H1 (cell line): ENCODE measurements around the gene CTDP1. TPM values are rescaled to one million over a fixed set of nuclear protein-coding genes. Genes with fewer than 3 reads are reported as not detected.

Experiments
- CBX8 ChIP-seq: fragments of 300-800, 300-1000 bp; sonication (generic); IDR thresholded peaks from 2 replicates; pipeline ENCODE4 v1.7.1; 2016; ENCODE audit warnings: low read depth, low read length, borderline replicate concordance
- EGR1 ChIP-seq: IDR thresholded peaks from 2 replicates; pipeline ENCODE4 v1.6.1; 2011; ENCODE audit warnings: low read depth, low read length, borderline replicate concordance
- KDM4A ChIP-seq: IDR thresholded peaks from one replicate; pipeline ENCODE4 v1.7.1; 2012; ENCODE audit warnings: low read depth, mild to moderate bottlenecking, moderate library complexity, low read length, inconsistent platforms; ENCODE audit not compliant: severe bottlenecking
- polyA plus RNA-seq, 7 experiments: library from polyadenylated mRNA; depleted of rRNA in 3 of 7; stranded (reverse) in 5 of 7; unstranded in 2 of 7; fragments of >200 nt in 5 of 7; fragments of 200-250 nt in 2 of 7; gene quantifications; 1 replicate in 5 of 7; 2 replicates in 1 of 7; 4 replicates in 1 of 7; pipeline versions ENCODE4 v1.2.1 to v1.2.3, GENCODE V29; 2011 to 2013; ENCODE audit warnings: missing spikeins in 2 of 7, mixed read lengths in 2 of 7
- total RNA-seq: library from RNA; stranded (reverse); fragmentation: NEBNext Ultra II Directional; extraction: Animal tissue kit (Norgen Biotek cat#: 25700); gene quantifications from 2 replicates; pipeline ENCODE4 v1.2.1, GENCODE V29; 2021

The CTDP1 gene
- total and polyA plus RNA-seq, 2 of the 8 experiments (the other 6 are each of a cell fraction or from before 2014, with no cell fraction given): 16.6 to 37.0 TPM

- TF ChIP-seq CBX8 (no peak), KDM4A (no peak), EGR1 (no peak)
Measured at GRCh38 chr18:79662439-79662838, 17.2 kb upstream of the CTDP1 start (continued).
